GM19023 (cell line): Measurements from ENCODE around the gene ARHGEF26.

Experiments used
- ATAC-seq: cut with Tn5 transposase; IDR thresholded peaks from one replicate; pipeline ENCODE4 v1.9.1; 2021; ENCODE audit warnings: mild to moderate bottlenecking, moderate library complexity; ENCODE audit not compliant: unreplicated experiment

ARHGEF26 gene

DNA sequence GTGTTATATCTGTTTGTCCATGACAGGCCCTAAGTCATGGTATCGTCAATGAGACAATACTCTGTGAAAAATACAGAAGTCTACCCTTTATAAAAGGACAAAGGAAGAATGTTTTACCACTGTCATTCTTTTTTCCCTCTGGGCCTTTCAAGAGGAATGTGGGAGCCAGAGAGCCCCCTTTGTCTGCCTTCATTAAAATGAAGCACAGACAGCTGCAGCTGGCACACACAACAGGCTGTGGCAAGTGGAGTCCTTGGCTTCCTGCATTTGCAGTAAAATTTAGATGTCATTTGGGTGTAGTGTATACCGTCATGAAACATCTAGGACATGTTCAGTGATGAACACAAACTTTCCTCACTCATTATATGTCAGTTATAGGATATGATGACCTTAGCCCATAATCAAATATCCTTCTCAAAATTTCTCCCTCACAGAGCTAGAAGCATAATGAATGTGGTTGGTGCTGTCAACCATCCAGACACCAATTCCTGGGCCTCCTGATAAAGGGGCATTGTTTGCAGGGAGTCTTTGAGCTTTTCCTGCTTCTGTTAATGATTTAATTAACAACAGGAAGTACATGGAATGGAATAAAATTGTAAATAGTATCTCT, 126.7 kb downstream of the ARHGEF26 start:
- no peak for ATAC-seq

DNA sequence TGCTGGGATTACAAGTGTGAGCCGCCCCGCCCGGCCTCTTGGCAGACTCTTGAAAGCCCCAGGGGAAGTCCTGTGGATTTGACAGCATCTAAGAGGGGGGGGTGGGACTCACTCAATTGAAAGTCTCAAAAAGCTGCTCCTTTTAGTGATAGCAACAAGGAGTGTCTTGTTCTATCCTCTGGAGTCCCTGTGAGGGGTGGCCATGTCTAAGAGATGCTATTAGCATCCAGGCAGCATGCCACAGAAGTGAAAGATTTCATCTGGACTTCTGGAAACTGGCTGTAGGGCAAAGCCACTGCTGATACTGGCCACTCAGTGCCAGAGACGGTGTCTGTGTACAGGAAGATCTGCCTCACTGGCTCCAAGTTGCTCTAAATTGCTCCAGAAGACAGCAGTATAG, 129.1 kb downstream of the ARHGEF26 start:
- no peak for ATAC-seq

DNA sequence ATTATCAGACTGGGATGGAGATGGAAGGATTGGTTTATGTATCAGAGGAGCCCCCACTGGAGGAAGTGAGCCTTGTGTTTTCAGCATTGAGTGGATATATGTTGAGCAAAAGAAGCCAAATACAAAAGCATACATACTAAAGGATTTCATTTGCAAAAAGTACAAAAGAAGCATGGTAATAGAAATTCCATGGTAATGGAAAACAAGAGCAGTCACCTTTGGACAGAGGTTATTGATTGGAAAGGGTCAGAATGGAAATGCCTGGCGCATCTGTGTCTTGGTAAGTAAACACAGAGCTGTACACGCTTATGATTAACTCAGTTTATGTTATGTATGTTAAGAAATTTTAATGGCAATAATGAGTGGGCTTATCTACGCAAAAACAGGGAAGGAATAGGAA, 130.4 kb downstream of the ARHGEF26 start:
- no peak for ATAC-seq

DNA sequence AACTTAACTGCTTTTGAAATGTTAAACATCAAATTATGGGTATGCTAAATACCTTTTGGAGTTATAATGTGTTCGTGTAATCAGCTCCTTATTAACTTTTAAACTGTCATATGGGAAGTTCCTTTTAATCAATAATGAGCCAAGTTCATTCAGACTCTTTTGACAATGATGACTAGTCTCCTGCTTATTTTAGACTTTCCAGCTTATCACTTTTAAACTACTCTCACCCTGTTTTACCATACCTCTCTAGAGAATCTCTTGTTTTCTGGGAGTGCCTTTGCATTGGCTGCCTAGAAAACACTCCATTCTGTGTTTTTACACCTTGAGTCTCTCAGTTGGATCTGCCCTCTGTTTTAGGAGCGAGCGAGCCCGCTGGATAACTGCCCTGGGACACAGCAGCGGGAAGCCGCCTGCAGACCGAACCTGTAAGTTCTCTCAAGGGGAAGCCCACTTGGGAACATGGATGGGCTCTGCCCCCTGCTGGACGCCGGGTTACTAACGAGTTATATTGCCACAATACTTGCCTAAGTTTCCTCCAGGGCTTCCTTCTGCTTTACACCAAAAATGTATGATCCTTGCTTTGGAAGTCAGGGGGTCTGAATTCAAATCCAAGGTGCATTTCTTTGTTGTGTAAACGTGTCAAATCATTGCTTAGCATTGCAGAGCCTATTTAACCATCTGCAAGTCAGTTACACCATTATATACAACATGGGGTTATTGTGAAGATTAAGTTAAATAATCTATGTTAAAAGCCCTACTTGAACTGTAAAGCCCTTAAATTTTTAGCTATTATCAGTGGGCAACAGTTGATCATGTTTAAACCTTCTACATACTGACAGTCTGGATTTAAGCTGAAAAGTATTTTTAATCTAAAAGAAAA, 131.8 kb downstream of the ARHGEF26 start:
- peak; percentile 96 for ATAC-seq

DNA sequence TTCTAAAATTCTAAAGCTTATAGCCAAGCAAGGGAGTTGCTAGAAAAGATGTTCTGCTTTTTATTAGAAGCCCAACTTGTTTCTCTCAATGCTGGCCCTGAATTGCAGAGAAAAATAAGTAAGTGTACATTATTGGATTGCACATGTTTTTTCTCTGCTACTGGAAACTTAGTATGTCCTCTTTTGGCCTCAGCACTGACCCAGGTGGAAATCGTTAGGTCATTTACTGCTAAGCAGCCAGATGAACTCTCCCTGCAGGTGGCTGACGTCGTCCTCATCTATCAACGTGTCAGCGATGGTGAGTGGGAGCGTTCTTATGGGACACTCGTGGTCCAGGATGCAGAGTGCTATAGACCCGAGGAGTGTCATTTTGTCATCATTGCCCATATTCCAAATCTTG, 133.3 kb downstream of the ARHGEF26 start:
- no peak for ATAC-seq

DNA sequence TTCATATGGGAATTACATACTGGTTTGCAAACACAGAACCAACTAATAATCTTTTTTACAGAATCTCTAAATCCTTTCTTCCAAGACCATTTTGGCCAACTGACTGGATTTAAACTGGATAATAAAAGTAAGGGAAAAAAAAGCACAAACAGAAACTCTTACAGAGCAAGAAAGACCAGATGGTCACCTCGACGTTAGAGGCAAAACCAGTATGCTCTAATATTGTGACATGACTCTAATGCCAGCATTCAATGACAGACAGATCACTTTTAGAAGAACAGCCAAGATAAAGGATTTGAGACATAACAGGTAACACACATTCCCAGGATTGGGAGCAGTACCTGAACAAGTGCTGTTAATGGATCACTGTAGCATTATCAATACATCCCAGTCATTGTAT, 152.2 kb downstream of the ARHGEF26 start:
- ATAC-seq, result no peak

DNA sequence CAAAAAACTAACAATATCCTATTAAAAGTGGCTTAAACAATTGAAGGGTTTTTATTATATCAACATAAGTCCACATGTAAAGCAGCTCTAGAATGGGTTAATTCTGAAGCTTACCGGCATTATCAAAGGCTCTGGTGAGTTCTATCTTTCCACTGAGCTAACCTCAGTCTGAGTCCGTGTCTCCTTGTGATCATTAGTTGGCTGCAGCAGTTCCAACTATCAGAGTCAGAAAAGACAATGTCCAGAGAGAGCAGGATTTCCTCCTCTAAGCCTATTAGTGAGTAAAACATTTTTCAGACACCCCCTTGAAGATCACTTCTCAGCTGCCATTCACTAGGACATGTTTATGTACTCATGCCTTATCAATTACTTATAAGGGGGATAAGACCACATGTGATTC, 153.2 kb downstream of the ARHGEF26 start:
- ATAC-seq, result no peak

DNA sequence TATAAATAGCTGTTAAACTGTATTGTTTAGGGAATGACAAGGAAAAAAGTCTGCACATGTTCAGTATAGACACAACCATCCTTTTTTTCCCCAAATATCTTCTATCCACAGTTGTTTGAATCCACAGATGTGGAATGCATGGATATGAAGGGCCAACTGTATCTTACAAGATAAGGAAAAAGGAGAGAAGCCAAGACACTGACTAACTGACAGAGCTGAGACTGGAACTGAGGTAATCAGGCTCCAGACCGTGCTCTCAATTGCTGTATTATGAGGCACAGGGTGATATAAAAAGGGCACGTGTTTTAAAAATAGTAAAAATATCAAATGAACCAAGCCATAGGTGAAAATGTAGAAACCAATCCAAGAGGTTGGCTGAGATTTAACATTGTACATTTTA, 154.1 kb downstream of the ARHGEF26 start:
- no peak for ATAC-seq

DNA sequence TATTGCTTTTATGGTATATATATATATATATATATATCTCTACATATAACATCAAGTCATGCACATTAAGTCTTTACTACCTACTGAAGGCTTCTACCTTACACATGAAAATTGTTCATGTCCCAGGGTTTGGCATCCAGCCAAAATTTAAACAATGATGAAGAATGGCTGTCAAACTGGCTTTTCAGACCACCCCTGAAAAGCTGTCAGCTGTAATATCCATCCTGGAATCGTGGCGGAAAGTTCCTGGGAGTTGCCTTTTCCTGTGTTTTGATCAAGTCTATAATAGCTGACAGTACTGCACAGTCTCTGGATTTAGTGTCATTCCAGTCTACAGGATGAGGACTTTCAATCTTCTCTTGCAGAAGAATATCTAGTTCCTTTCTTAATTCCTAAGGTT, 154.8 kb downstream of the ARHGEF26 start:
- ATAC-seq, result no peak

DNA sequence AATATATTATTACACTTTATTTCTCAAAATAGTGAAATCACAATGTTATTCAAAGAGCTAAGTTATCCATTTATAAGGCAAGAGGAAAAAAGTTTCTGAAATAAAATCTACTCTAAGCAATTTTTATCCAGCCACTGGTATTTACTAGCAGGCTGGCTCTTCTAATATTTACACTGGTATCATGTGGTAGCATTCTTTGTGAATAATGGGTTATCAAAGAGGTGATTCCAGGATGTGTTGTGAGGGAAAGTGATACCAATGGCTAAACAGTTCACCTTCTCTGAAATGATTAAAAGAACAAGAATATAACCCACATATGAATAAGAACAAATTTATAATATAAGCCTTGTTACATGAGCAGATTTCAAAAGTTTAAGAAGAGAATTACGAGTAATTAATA, 159.0 kb downstream of the ARHGEF26 start:
- ATAC-seq, result no peak

DNA sequence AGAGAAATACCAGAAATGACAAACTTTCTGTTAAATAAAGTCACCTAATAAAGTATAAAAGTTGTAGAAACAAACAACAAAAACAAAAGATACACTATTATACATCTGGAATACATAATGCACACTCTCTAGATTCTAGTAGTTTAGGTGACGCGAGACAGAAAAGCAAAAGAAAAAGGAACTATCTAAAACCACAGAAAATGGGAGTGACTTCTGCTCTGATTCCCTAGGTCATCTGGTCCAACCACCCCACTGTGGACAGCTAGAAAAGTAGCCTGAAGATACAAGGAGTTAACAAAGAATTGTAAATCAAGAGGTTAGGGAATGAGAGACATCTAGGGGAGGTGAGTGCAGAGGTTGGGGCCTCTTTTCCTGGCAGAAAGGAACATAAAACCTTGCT, 164.0 kb downstream of the ARHGEF26 start:
- ATAC-seq, result no peak

DNA sequence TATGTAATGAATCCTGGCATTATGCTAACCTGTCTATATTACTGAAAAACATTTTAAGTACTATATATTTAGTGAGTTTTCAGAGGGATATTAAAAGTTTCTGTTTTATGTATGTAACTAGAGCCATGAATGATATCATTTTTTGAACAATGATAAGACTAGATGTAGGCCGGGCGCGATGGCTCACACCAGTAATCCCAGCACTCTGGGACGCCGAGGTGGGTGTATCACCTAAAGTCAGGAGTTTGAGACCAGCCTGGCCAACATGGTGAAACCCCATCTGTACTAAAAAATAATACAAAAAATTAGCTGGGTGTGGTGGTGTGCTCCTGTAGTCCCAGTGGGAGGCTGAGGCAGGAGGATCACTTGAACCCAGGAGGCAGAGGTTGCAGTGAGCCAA, 169.0 kb downstream of the ARHGEF26 start:
- ATAC-seq, result no peak

DNA sequence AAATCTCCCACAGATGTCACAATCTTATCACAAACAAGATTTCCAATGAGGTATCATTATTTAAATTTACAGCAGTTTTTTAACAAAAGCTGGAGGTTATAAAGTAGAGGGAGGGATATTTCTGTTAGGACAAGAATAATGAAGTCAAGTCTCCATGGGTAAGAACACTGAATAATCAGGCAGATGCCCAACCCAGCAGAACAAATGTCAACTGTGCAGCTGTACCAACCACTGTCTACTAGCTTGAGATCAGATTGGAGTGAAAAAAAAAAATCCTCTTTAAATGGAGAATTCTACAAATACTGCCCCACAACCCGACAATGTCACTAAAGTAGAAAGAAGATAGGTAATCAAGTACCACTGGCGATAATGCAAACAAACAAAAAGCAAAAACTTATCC, 172.8 kb downstream of the ARHGEF26 start:
- ATAC-seq, result no peak

DNA sequence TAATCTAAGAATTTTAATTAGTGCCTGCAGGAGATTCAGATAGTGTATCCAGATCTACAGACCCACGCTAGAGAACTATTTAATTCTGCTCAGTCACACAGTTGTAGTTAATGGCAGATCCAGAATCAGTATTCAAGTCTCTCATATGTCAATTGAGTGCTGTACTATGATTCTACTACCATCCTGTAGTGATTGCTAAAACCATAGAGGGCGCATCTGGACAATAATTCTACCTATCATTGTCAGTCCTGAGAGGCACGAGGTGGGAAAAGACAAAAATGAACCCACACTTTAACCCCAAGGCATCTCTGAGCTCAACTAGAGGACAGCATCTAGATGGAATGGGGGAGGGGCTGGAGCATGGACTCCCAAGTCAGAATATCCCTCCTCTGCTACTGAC, 180.4 kb downstream of the ARHGEF26 start:
- no peak for ATAC-seq

DNA sequence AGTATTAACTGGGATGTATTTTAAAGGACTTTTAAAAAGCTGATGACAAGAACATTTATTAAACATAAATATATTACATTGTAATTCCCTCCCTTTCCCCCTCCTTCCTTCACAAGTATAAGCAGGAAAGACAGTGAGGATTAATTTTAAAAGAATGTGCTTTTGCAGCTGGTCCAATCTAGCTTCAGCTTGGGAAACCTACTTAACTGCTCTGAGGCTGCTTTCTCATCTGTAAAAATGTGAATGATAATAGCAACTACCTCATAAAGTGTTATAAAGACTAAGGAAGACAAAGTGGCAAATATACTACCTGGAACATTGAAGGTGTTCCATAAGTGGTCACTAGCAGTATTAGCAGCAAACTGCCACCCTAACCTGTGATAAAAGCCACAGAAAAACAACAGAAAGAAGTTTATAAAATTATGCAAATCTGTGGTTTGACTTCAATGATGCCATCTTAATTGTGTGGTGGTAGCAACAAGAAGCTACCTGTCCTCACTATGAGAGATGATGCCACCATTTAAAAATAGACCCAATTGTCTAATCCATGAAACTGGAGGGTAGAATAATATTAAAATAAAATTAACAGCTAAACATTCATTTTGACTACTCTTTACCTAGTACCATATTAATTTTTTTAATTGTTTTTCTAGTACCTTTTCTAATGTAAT, 183.1 kb downstream of the ARHGEF26 start:
- ATAC-seq, result no peak

DNA sequence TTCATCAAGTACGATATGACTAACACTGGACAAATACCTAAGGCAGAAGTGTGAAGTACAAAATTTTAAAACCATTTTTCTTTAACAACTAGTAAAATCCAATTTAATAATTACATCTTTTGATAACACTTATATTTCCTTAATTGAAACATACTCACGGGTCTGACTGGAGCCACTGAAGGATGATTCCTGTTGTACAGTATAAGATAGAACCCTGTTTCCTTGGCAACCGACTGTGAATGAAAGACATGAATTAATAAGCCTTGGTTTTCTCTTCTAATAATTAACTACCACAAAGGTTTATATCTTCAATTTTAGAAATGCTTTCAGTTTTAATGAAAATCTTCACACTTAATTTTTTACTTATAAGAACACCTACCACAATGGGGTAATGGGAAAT, 183.7 kb downstream of the ARHGEF26 start:
- no peak for ATAC-seq

DNA sequence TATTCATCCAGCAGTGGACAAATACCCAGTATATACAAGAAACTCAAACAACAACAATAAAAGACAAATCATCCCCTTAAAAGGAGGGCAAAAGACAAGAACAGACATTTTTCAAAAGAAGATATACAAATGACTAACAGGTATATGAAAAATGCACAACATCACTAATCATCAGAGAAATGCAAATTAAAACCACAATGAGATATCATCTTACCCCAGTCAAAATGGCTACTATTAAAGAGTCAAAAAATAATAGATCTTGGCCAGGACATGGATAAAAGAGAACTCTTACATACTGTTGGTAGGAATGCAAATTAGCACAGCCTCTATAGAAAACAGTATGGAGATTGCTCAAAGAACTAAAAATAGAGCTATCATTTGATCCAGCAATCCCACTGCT, 186.2 kb downstream of the ARHGEF26 start:
- no peak for ATAC-seq
